Muscle layer of duodenum (tissue), 2 donors: ENCODE measurements around the gene ERP27.

Source experiments
- H3K27ac ChIP-seq: one replicate; pipeline ENCODE4 v1.7.0; 2013; ENCODE audit warnings: mild to moderate bottlenecking, low read length
- H3K27me3 ChIP-seq: one replicate; pipeline ENCODE4 v1.7.0; 2013; ENCODE audit warnings: low read depth, mild to moderate bottlenecking, control low read depth, low read length
- H3K36me3 ChIP-seq, 2 donors: one replicate each; pipeline ENCODE4 v1.7.0; 2013; ENCODE audit warnings: low read length in 2 of 2, control low read depth in 1 of 2, mild to moderate bottlenecking in 1 of 2; ENCODE audit not compliant: insufficient read depth in 2 of 2, control insufficient read depth in 1 of 2
- H3K4me1 ChIP-seq, 2 donors: one replicate each; pipeline ENCODE4 v1.7.0; 2013; ENCODE audit warnings: low read length in 2 of 2, mild to moderate bottlenecking in 2 of 2, control low read depth in 1 of 2, moderate library complexity in 1 of 2; ENCODE audit not compliant: insufficient read depth in 2 of 2, control insufficient read depth in 1 of 2
- H3K4me3 ChIP-seq, 2 donors: one replicate each; pipeline ENCODE4 v1.7.0; 2013; ENCODE audit warnings: low read length in 2 of 2, low read depth in 1 of 2, mild to moderate bottlenecking in 1 of 2
- H3K9me3 ChIP-seq, 2 donors: one replicate each; pipeline ENCODE4 v1.7.0; 2013; ENCODE audit warnings: low read length in 2 of 2, control low read depth in 1 of 2, mild to moderate bottlenecking in 1 of 2; ENCODE audit not compliant: control insufficient read depth in 1 of 2
- donor health status: healthy.

ERP27 gene

GRCh38 chr12:14919455-14919854 is 18.9 kb downstream of the ERP27 start:
- Histone ChIP-seq H3K4me1 (no peaks in the 10 kb centered on the region), H3K4me3 (no peak overlapping the region), H3K36me3 (no peaks in the 10 kb centered on the region), H3K9me3 (no peaks in the 10 kb centered on the region), H3K27me3 (no peaks in the 10 kb centered on the region), H3K27ac (no peak overlapping the region)

- no peak overlapping the region for H3K27ac ChIP-seq
- no peaks in the 10 kb centered on the region for H3K36me3 ChIP-seq
- peaks cover 5 to 6% of the 10 kb centered on the region in 2 donors for H3K4me1 ChIP-seq
- no peak overlapping the region for H3K4me3 ChIP-seq
- H3K27me3 ChIP-seq = no peaks in the 10 kb centered on the region
- H3K9me3 ChIP-seq = no peaks in the 10 kb centered on the region
Measured at GRCh38 chr12:14915736-14916135, 22.6 kb downstream of the ERP27 start.

- peaks cover 5 to 6% of the 10 kb centered on the region in 2 donors for H3K4me1 ChIP-seq
- H3K4me3 ChIP-seq = no peak overlapping the region
- H3K9me3 ChIP-seq = no peaks in the 10 kb centered on the region
- H3K27me3 ChIP-seq = no peaks in the 10 kb centered on the region
- no peaks in the 10 kb centered on the region for H3K36me3 ChIP-seq
- H3K27ac ChIP-seq = no peak overlapping the region
Measured at GRCh38 chr12:14913381-14913781, 25.0 kb downstream of the ERP27 start.

GRCh38 chr12:14911131-14911530 is 27.2 kb downstream of the ERP27 start:
- Histone ChIP-seq H3K36me3 (no peaks in the 10 kb centered on the region), H3K4me3 (no peak overlapping the region), H3K27me3 (no peaks in the 10 kb centered on the region), H3K4me1 (peaks cover 5 to 6% of the 10 kb centered on the region in 2 donors), H3K9me3 (no peaks in the 10 kb centered on the region), H3K27ac (no peak overlapping the region)

- Histone ChIP-seq H3K9me3 (no peaks in the 10 kb centered on the region), H3K36me3 (no peaks in the 10 kb centered on the region), H3K4me1 (peaks cover 6 to 9% of the 10 kb centered on the region in 2 donors), H3K4me3 (no peak overlapping the region), H3K27ac (no peak overlapping the region), H3K27me3 (no peaks in the 10 kb centered on the region)
Measured at GRCh38 chr12:14910090-14910915, 28.0 kb downstream of the ERP27 start.

- H3K27ac ChIP-seq = no peak overlapping the region
- no peak overlapping the region for H3K4me3 ChIP-seq
- H3K9me3 ChIP-seq = no peaks in the 10 kb centered on the region
- H3K36me3 ChIP-seq = no peaks in the 10 kb centered on the region
- no peaks in the 10 kb centered on the region for H3K27me3 ChIP-seq
- peaks cover 0 to 13% of the 10 kb centered on the region in 2 donors for H3K4me1 ChIP-seq
Measured at GRCh38 chr12:14907953-14908352, 30.4 kb downstream of the ERP27 start.

GRCh38 chr12:14906114-14906513 is 32.2 kb downstream of the ERP27 start:
- Histone ChIP-seq H3K27ac (no peak overlapping the region), H3K4me3 (no peak overlapping the region), H3K27me3 (no peaks in the 10 kb centered on the region), H3K4me1 (peaks cover 5 to 15% of the 10 kb centered on the region in 2 donors), H3K36me3 (no peaks in the 10 kb centered on the region), H3K9me3 (no peaks in the 10 kb centered on the region)

GRCh38 chr12:14905269-14906004 is 32.9 kb downstream of the ERP27 start:
- Histone ChIP-seq H3K27me3 (no peaks in the 10 kb centered on the region), H3K4me1 (peaks cover 5 to 15% of the 10 kb centered on the region in 2 donors), H3K27ac (no peak overlapping the region), H3K9me3 (no peaks in the 10 kb centered on the region), H3K4me3 (no peak overlapping the region), H3K36me3 (no peaks in the 10 kb centered on the region)

GRCh38 chr12:14904854-14905253 is 33.5 kb downstream of the ERP27 start:
- H3K4me1 ChIP-seq = peaks cover 5 to 15% of the 10 kb centered on the region in 2 donors
- no peaks in the 10 kb centered on the region for H3K9me3 ChIP-seq
- H3K27ac ChIP-seq = no peak overlapping the region
- H3K4me3 ChIP-seq = no peak overlapping the region
- H3K27me3 ChIP-seq = no peaks in the 10 kb centered on the region
- no peaks in the 10 kb centered on the region for H3K36me3 ChIP-seq

GRCh38 chr12:14903386-14904098 is 34.8 kb downstream of the ERP27 start:
- peaks cover 5 to 15% of the 10 kb centered on the region in 2 donors for H3K4me1 ChIP-seq
- no peaks in the 10 kb centered on the region for H3K9me3 ChIP-seq
- H3K4me3 ChIP-seq = no peak overlapping the region
- H3K27ac ChIP-seq = no peak overlapping the region
- no peaks in the 10 kb centered on the region for H3K36me3 ChIP-seq
- no peaks in the 10 kb centered on the region for H3K27me3 ChIP-seq

- Histone ChIP-seq H3K9me3 (no peaks in the 10 kb centered on the region), H3K36me3 (no peaks in the 10 kb centered on the region), H3K4me1 (peaks cover 5 to 15% of the 10 kb centered on the region in 2 donors), H3K4me3 (no peak overlapping the region), H3K27me3 (no peaks in the 10 kb centered on the region), H3K27ac (no peak overlapping the region)
Measured at GRCh38 chr12:14902465-14902864, 35.9 kb downstream of the ERP27 start.
